HEK293 (cell line): ENCODE measurements around the gene MMP28.

Source experiments
- CTCF ChIA-PET: fragments of 350-600 bp; formaldehyde crosslinking; extraction: SDS; loops from one replicate; lab custom pipeline; 2021; ENCODE audit warnings: antibody characterized with exemption; lab: Yijun Ruan, JAX
- POLR2A ChIA-PET: fragments of 300-600 bp; formaldehyde crosslinking; extraction: SDS; loops from one replicate; lab custom pipeline; 2020; ENCODE audit warnings: antibody characterized with exemption, inconsistent platforms; lab: Yijun Ruan, JAX
- H3K27ac ChIP-seq: fragments of 200-500 bp; sonication (Bioruptor generic); 2 replicates; pipeline ENCODE4 v1.5.1; 2014; ENCODE audit warnings: low read depth, low read length, control low read depth, inconsistent platforms; ENCODE audit errors: extremely low read depth
- H3K36me3 ChIP-seq, 2 experiments: fragments of 200-500 bp in 1 of 2; sonication (Bioruptor generic) in 1 of 2; 1 replicate in 1 of 2; 2 replicates in 1 of 2; pipeline ENCODE4 v1.5.1; 2014 to 2017; ENCODE audit warnings: inconsistent platforms in 2 of 2, low read length in 2 of 2; ENCODE audit not compliant: control insufficient read depth in 2 of 2, insufficient read depth in 1 of 2
- H3K4me1 ChIP-seq: fragments of 200-500 bp; sonication (Bioruptor generic); 2 replicates; pipeline ENCODE4 v1.5.1; 2014; ENCODE audit warnings: mild to moderate bottlenecking, low read length, inconsistent platforms; ENCODE audit not compliant: control insufficient read depth, insufficient read depth
- H3K4me3 ChIP-seq: 2 replicates; pipeline ENCODE4 v1.5.1; 2011; ENCODE audit warnings: low read depth, mild to moderate bottlenecking, control low read depth, low read length, moderate library complexity
- H3K9me3 ChIP-seq: fragments of 200-500 bp; sonication (Bioruptor generic); 2 replicates; pipeline ENCODE4 v1.5.1; 2014; ENCODE audit warnings: low read depth, low read length, inconsistent platforms; ENCODE audit not compliant: control insufficient read depth, insufficient read depth
- HIC1 ChIP-seq: fragments of 450-650 bp; formaldehyde crosslinking; IDR thresholded peaks from 2 replicates; pipeline ENCODE4 v1.5.1; 2016; ENCODE audit warnings: missing biosample characterization, missing genetic modification characterization
- HOXA7 ChIP-seq: sonication (generic); formaldehyde crosslinking; IDR thresholded peaks from 2 replicates; pipeline ENCODE4 v1.8.1; 2022; ENCODE audit warnings: missing genetic modification reagents, borderline replicate concordance
- KLF1 ChIP-seq: fragments of 450-650 bp; formaldehyde crosslinking; IDR thresholded peaks from 2 replicates; pipeline ENCODE4 v1.5.1; 2016; ENCODE audit warnings: missing biosample characterization, missing genetic modification characterization
- PRDM10 ChIP-seq: fragments of 450-650 bp; formaldehyde crosslinking; IDR thresholded peaks from 2 replicates; pipeline ENCODE4 v1.5.1; 2016; ENCODE audit warnings: missing biosample characterization, missing genetic modification characterization
- SP3 ChIP-seq: fragments of 450-650 bp; formaldehyde crosslinking; IDR thresholded peaks from 2 replicates; pipeline ENCODE4 v1.5.1; 2016; ENCODE audit warnings: missing biosample characterization, missing genetic modification characterization
- TRIM28 ChIP-seq: IDR thresholded peaks from 2 replicates; pipeline ENCODE4 v1.6.1; 2011; ENCODE audit warnings: low read length, control low read depth, borderline replicate concordance
- WT1 ChIP-seq: fragments of 450-650 bp; formaldehyde crosslinking; IDR thresholded peaks from 2 replicates; pipeline ENCODE4 v1.5.1; 2016; ENCODE audit warnings: missing biosample characterization, missing genetic modification characterization
- ZBTB1 ChIP-seq: fragments of 450-650 bp; formaldehyde crosslinking; IDR thresholded peaks from 2 replicates; pipeline ENCODE4 v1.5.1; 2016; ENCODE audit warnings: missing biosample characterization, missing genetic modification characterization
- ZBTB17 ChIP-seq: fragments of 450-650 bp; formaldehyde crosslinking; IDR thresholded peaks from 2 replicates; pipeline ENCODE4 v1.5.1; 2016; ENCODE audit warnings: missing biosample characterization, missing genetic modification characterization
- ZFHX2 ChIP-seq: fragments of 450-650 bp; formaldehyde crosslinking; conservative IDR thresholded peaks from 2 replicates; pipeline ENCODE4 v1.5.1; 2016; ENCODE audit warnings: missing biosample characterization, missing genetic modification characterization
- ZNF10 ChIP-seq: fragments of 450-650 bp; formaldehyde crosslinking; IDR thresholded peaks from 2 replicates; pipeline ENCODE4 v1.5.1; 2017; ENCODE audit warnings: missing biosample characterization, missing genetic modification characterization
- ZNF121 ChIP-seq: fragments of 450-650 bp; formaldehyde crosslinking; IDR thresholded peaks from 2 replicates; pipeline ENCODE4 v1.5.1; 2016; ENCODE audit warnings: missing biosample characterization, missing genetic modification characterization
- ZNF132 ChIP-seq: fragments of 450-650 bp; formaldehyde crosslinking; IDR thresholded peaks from 2 replicates; pipeline ENCODE4 v1.5.1; 2017; ENCODE audit warnings: missing biosample characterization, missing genetic modification characterization, borderline replicate concordance
- ZNF16 ChIP-seq: fragments of 450-650 bp; formaldehyde crosslinking; IDR thresholded peaks from 2 replicates; pipeline ENCODE4 v1.5.1; 2016; ENCODE audit warnings: low read depth, missing biosample characterization, missing genetic modification characterization
- ZNF175 ChIP-seq: fragments of 450-650 bp; formaldehyde crosslinking; IDR thresholded peaks from 2 replicates; pipeline ENCODE4 v1.5.1; 2016; ENCODE audit warnings: missing biosample characterization, missing genetic modification characterization
- ZNF18 ChIP-seq: fragments of 450-650 bp; formaldehyde crosslinking; IDR thresholded peaks from 2 replicates; pipeline ENCODE4 v1.5.1; 2016; ENCODE audit warnings: missing biosample characterization, missing genetic modification characterization
- ZNF221 ChIP-seq: fragments of 450-650 bp; formaldehyde crosslinking; IDR thresholded peaks from 2 replicates; pipeline ENCODE4 v1.5.1; 2017; ENCODE audit warnings: missing biosample characterization, missing genetic modification characterization, borderline replicate concordance
- ZNF23 ChIP-seq: fragments of 450-650 bp; formaldehyde crosslinking; IDR thresholded peaks from 2 replicates; pipeline ENCODE4 v1.5.1; 2016; ENCODE audit warnings: missing biosample characterization, missing genetic modification characterization, borderline replicate concordance
- ZNF354C ChIP-seq: fragments of 450-650 bp; formaldehyde crosslinking; IDR thresholded peaks from 2 replicates; pipeline ENCODE4 v1.5.1; 2016; ENCODE audit warnings: missing biosample characterization, missing genetic modification characterization, low read depth, borderline replicate concordance
- ZNF473 ChIP-seq: fragments of 450-650 bp; formaldehyde crosslinking; IDR thresholded peaks from 2 replicates; pipeline ENCODE4 v1.5.1; 2017; ENCODE audit warnings: missing biosample characterization, missing genetic modification characterization
- ZNF488 ChIP-seq: fragments of 450-650 bp; formaldehyde crosslinking; IDR thresholded peaks from 2 replicates; pipeline ENCODE4 v1.5.1; 2016; ENCODE audit warnings: missing biosample characterization, missing genetic modification characterization
- ZNF501 ChIP-seq: fragments of 450-650 bp; formaldehyde crosslinking; IDR thresholded peaks from 2 replicates; pipeline ENCODE4 v1.5.1; 2016; ENCODE audit warnings: missing biosample characterization, missing genetic modification characterization
- ZNF629 ChIP-seq: fragments of 450-650 bp; formaldehyde crosslinking; IDR thresholded peaks from 2 replicates; pipeline ENCODE4 v1.5.1; 2017; ENCODE audit warnings: missing biosample characterization, missing genetic modification characterization
- ZNF660 ChIP-seq: fragments of 450-650 bp; IDR thresholded peaks from 2 replicates; pipeline ENCODE4 v1.5.1; 2018; ENCODE audit warnings: missing biosample characterization, mild to moderate bottlenecking, missing genetic modification characterization
- ZNF701 ChIP-seq: fragments of 450-650 bp; formaldehyde crosslinking; IDR thresholded peaks from 2 replicates; pipeline ENCODE4 v1.5.1; 2016; ENCODE audit warnings: missing biosample characterization, missing genetic modification characterization
- ZNF768 ChIP-seq: fragments of 450-650 bp; formaldehyde crosslinking; IDR thresholded peaks from 2 replicates; pipeline ENCODE4 v1.5.1; 2018; ENCODE audit warnings: missing biosample characterization, mild to moderate bottlenecking, missing genetic modification characterization

Gene MMP28

GRCh38 chr17:35765756-35766488 lies 29.5 kb downstream of the MMP28 start:
- no peaks in the 10 kb centered on the region; the same call in 1 of the 2 replicates for H3K4me1 ChIP-seq
- H3K4me3 ChIP-seq, result no peak overlapping the region
- H3K27ac ChIP-seq, result no peak overlapping the region
- no peaks in the 10 kb centered on the region for H3K36me3 ChIP-seq
- H3K9me3 ChIP-seq, result no peaks in the 10 kb centered on the region
- ChIA-PET POLR2A (interaction anchor here (1.2 to 2.1 kb wide), 2 partner anchors 22 to 43 kb away, joined by 3 to 13 read pairs; partner anchors contain the start of gene TAF15), CTCF (interaction anchor here (0.5 to 6.2 kb wide), 11 partner anchors 15 to 441 kb away, joined by 3 to 104 read pairs (median 15); partner anchors contain the start of gene MMP28)
- TF ChIP-seq HIC1 (tag by site-specific recombination), result no peak
- TF ChIP-seq HOXA7 (CRISPR knock-in tag), result no peak
- no peak for TF ChIP-seq ZNF473
- no peak for TF ChIP-seq ZBTB1 (tag by site-specific recombination)
- no peak for TF ChIP-seq SP3 (tag by site-specific recombination)
- TF ChIP-seq ZNF10, result no peak
- TF ChIP-seq ZNF18 (tag by site-specific recombination), result no peak
- no peak for TF ChIP-seq ZFHX2 (tag by site-specific recombination)
- TF ChIP-seq ZBTB17 (tag by site-specific recombination), result no peak
- no peak for TF ChIP-seq ZNF121 (tag by site-specific recombination)
- no peak for TF ChIP-seq ZNF221
- TF ChIP-seq WT1, result no peak
- TF ChIP-seq ZNF175 (tag by site-specific recombination), result no peak
- no peak for TF ChIP-seq ZNF488 (tag by site-specific recombination)
- TF ChIP-seq ZNF354C (tag by site-specific recombination), result no peak
- TF ChIP-seq ZNF701, result no peak
- TF ChIP-seq KLF1 (tag by site-specific recombination), result no peak
- no peak for TF ChIP-seq ZNF629 (tag by site-specific recombination)

GRCh38 chr17:35765086-35765710 lies 30.2 kb downstream of the MMP28 start:
- CTCF ChIA-PET, result interaction anchor here (1.0 to 6.2 kb wide), 15 partner anchors 12 to 381 kb away, joined by 3 to 118 read pairs (median 21); partner anchors contain the start of genes MMP28, RASL10B and TAF15
- no peak overlapping the region; the same call in 1 of the 2 replicates for H3K27ac ChIP-seq
- H3K36me3 ChIP-seq, result no peaks in the 10 kb centered on the region
- no peak overlapping the region for H3K4me3 ChIP-seq
- H3K9me3 ChIP-seq, result no peaks in the 10 kb centered on the region
- POLR2A ChIA-PET, result interaction anchor here (1.2 to 2.5 kb wide), 6 partner anchors 23 to 392 kb away, joined by 3 to 85 read pairs (median 10); partner anchors contain the start of genes SLFN11 and TAF15
- no peaks in the 10 kb centered on the region; the same call in 1 of the 2 replicates for H3K4me1 ChIP-seq
- no peak for TF ChIP-seq ZNF16
- TF ChIP-seq PRDM10 (tag by site-specific recombination), result no peak
- no peak for TF ChIP-seq ZNF23 (tag by site-specific recombination)
- no peak for TF ChIP-seq ZNF768
- TF ChIP-seq TRIM28, result no peak
- no peak for TF ChIP-seq ZNF132 (tag by site-specific recombination)
- TF ChIP-seq ZNF501 (tag by site-specific recombination), result no peak
- TF ChIP-seq ZNF660 (tag by site-specific recombination), result no peak
